Mesenchymal stem cell (in vitro differentiated cells and primary cell): ENCODE results near the gene RNGTT.

ENCODE experiments used
- DNase-seq: peaks from one replicate; pipeline ENCODE4 v3.0.0-alpha.2; 2013
- H2AFZ ChIP-seq: one replicate; pipeline ENCODE4 v1.6.1; 2013; ENCODE audit warnings: low read depth, mild to moderate bottlenecking, control low read depth, inconsistent platforms, low read length, moderate library complexity
- H2AK5ac ChIP-seq: 2 replicates; pipeline ENCODE4 v1.6.1; 2013; ENCODE audit warnings: low read length, moderate library complexity, mild to moderate bottlenecking, inconsistent platforms; ENCODE audit not compliant: severe bottlenecking
- H2BK120ac ChIP-seq: one replicate; pipeline ENCODE4 v1.6.1; 2013; ENCODE audit warnings: low read depth, mild to moderate bottlenecking, inconsistent platforms, low read length, moderate library complexity
- H2BK12ac ChIP-seq, 2 experiments: one replicate each; pipeline ENCODE4 v1.6.1; 2013; ENCODE audit warnings: inconsistent platforms in 2 of 2, low read length in 2 of 2, mild to moderate bottlenecking in 2 of 2, moderate library complexity in 2 of 2, control low read depth in 1 of 2
- H2BK15ac ChIP-seq: one replicate; pipeline ENCODE4 v1.6.1; 2013; ENCODE audit warnings: mild to moderate bottlenecking, low read depth, inconsistent platforms; ENCODE audit not compliant: poor library complexity, severe bottlenecking
- H2BK5ac ChIP-seq: 2 replicates; pipeline ENCODE4 v1.6.1; 2013; ENCODE audit warnings: low read depth, mild to moderate bottlenecking, low read length, control low read depth, inconsistent platforms; ENCODE audit not compliant: poor library complexity, severe bottlenecking
- H3K14ac ChIP-seq, 2 experiments: one replicate each; pipeline ENCODE4 v1.6.1; 2013; ENCODE audit warnings: inconsistent platforms in 2 of 2, low read length in 2 of 2, control low read depth in 1 of 2, mild to moderate bottlenecking in 1 of 2, moderate library complexity in 1 of 2
- H3K18ac ChIP-seq, 2 experiments: one replicate each; pipeline ENCODE4 v1.6.1; 2013; ENCODE audit warnings: inconsistent platforms in 2 of 2, low read length in 2 of 2, control low read depth in 1 of 2, low read depth in 1 of 2, mild to moderate bottlenecking in 1 of 2
- H3K23ac ChIP-seq, 2 experiments: one replicate each; pipeline ENCODE4 v1.6.1; 2013; ENCODE audit warnings: inconsistent platforms in 2 of 2, low read length in 2 of 2, mild to moderate bottlenecking in 2 of 2, moderate library complexity in 2 of 2, control low read depth in 1 of 2
- H3K27ac ChIP-seq: 2 replicates; pipeline ENCODE4 v1.5.1; 2013; ENCODE audit warnings: mild to moderate bottlenecking, moderate library complexity, low read length, control low read depth, inconsistent platforms; ENCODE audit not compliant: poor library complexity, severe bottlenecking
- H3K27me3 ChIP-seq, 2 experiments: 2 replicates each; pipeline versions ENCODE4 v1.6.1 to v1.7.0; 2013; ENCODE audit warnings: low read length in 2 of 2, mild to moderate bottlenecking in 2 of 2, moderate library complexity in 2 of 2, control low read depth in 1 of 2, inconsistent platforms in 1 of 2; ENCODE audit not compliant: control insufficient read depth in 1 of 2, insufficient read depth in 1 of 2
- H3K36me3 ChIP-seq, 2 experiments: 2 replicates each; pipeline versions ENCODE4 v1.6.1 to v1.7.0; 2013; ENCODE audit warnings: low read length in 2 of 2, control low read depth in 1 of 2, inconsistent platforms in 1 of 2, low read depth in 1 of 2, mild to moderate bottlenecking in 1 of 2; ENCODE audit not compliant: insufficient read depth in 2 of 2, control insufficient read depth in 1 of 2
- H3K4ac ChIP-seq, 2 experiments: one replicate each; pipeline ENCODE4 v1.6.1; 2013; ENCODE audit warnings: inconsistent platforms in 2 of 2, low read length in 2 of 2, mild to moderate bottlenecking in 2 of 2, moderate library complexity in 2 of 2, control low read depth in 1 of 2, low read depth in 1 of 2
- H3K4me1 ChIP-seq: 2 replicates; pipeline ENCODE4 v1.6.1; 2013; ENCODE audit warnings: low read depth, low read length, control low read depth; ENCODE audit not compliant: control insufficient read depth, insufficient read depth
- H3K4me2 ChIP-seq: 2 replicates; pipeline ENCODE4 v1.6.1; 2013; ENCODE audit warnings: low read length, mild to moderate bottlenecking, inconsistent platforms; ENCODE audit not compliant: poor library complexity, severe bottlenecking
- H3K4me3 ChIP-seq, 2 experiments: 2 replicates each; pipeline versions ENCODE4 v1.5.1 to v1.7.0; 2013; ENCODE audit warnings: low read length in 2 of 2, mild to moderate bottlenecking in 2 of 2, control low read depth in 1 of 2, low read depth in 1 of 2; ENCODE audit not compliant: insufficient read depth in 1 of 2
- H3K79me1 ChIP-seq: replicated peaks from 2 replicates; pipeline ENCODE4 v1.6.1; 2013; ENCODE audit warnings: mild to moderate bottlenecking, control low read depth, low read length, inconsistent platforms; ENCODE audit not compliant: poor library complexity, severe bottlenecking
- H3K9ac ChIP-seq: 2 replicates; pipeline ENCODE4 v1.7.0; 2013; ENCODE audit warnings: mild to moderate bottlenecking, low read length, moderate library complexity
- H3K9me3 ChIP-seq: 2 replicates; pipeline ENCODE4 v1.7.0; 2013; ENCODE audit warnings: mild to moderate bottlenecking, low read length; ENCODE audit not compliant: control insufficient read depth
- H4K8ac ChIP-seq: one replicate; pipeline ENCODE4 v1.6.1; 2013; ENCODE audit warnings: inconsistent platforms, mild to moderate bottlenecking, low read length, moderate library complexity
- H4K91ac ChIP-seq: one replicate; pipeline ENCODE4 v1.6.1; 2013; ENCODE audit warnings: mild to moderate bottlenecking, low read length, inconsistent platforms
- WGBS: methylation state at CpG from one replicate; pipeline ENCODE4 v1.1.7; 2013; ENCODE audit warnings: mixed read lengths; 5-methylcytosine and 5-hydroxymethylcytosine counted together

Gene RNGTT

GRCh38 chr6:88586371-88587149 lies 376.9 kb downstream of the RNGTT start:
- no peak overlapping the region for H3K4ac ChIP-seq
- H4K8ac ChIP-seq, result no peak overlapping the region
- no peak for DNase-seq
- H3K9me3 ChIP-seq, result peaks cover 6% of the 10 kb centered on the region
- H2AFZ ChIP-seq, result no peak overlapping the region
- no peak overlapping the region for H3K14ac ChIP-seq
- H3K27me3 ChIP-seq, result peaks cover 24 to 40% of the 10 kb centered on the region in 2 experiments
- H3K9ac ChIP-seq, result no peak overlapping the region
- H2BK5ac ChIP-seq, result no peak overlapping the region
- H3K23ac ChIP-seq, result no peak overlapping the region
- 89% methylated on average over 23 of the region's 23 CpGs for WGBS
- no peak overlapping the region for H3K4me2 ChIP-seq
- no peak overlapping the region for H2BK15ac ChIP-seq
- no peaks in the 10 kb centered on the region for H3K36me3 ChIP-seq
- H4K91ac ChIP-seq, result no peak overlapping the region
- no peak overlapping the region for H2BK12ac ChIP-seq
- H3K18ac ChIP-seq, result no peak overlapping the region
- H3K4me1 ChIP-seq, result no peaks in the 10 kb centered on the region
- H3K79me1 ChIP-seq, result no peaks in the 10 kb centered on the region
- no peak overlapping the region for H2BK120ac ChIP-seq
- no peak overlapping the region for H3K27ac ChIP-seq
- H2AK5ac ChIP-seq, result no peak overlapping the region
- H3K4me3 ChIP-seq, result peak overlapping the region in 1 of 2 experiments; percentile 24

GRCh38 chr6:88585276-88585692 lies 378.1 kb downstream of the RNGTT start:
- H3K23ac ChIP-seq, result no peak overlapping the region
- H2BK120ac ChIP-seq, result no peak overlapping the region
- no peak overlapping the region for H2BK5ac ChIP-seq
- H2BK12ac ChIP-seq, result no peak overlapping the region
- no peak overlapping the region for H3K9ac ChIP-seq
- H3K27ac ChIP-seq, result no peak overlapping the region
- H4K91ac ChIP-seq, result no peak overlapping the region
- peaks cover 24 to 40% of the 10 kb centered on the region in 2 experiments for H3K27me3 ChIP-seq
- DNase-seq, result no peak
- H3K4me1 ChIP-seq, result no peaks in the 10 kb centered on the region
- peaks cover 6% of the 10 kb centered on the region for H3K9me3 ChIP-seq
- WGBS, result 73% methylated on average over 9 of the region's 9 CpGs
- no peak overlapping the region for H2BK15ac ChIP-seq
- H3K4ac ChIP-seq, result no peak overlapping the region
- H2AFZ ChIP-seq, result no peak overlapping the region
- H3K36me3 ChIP-seq, result no peaks in the 10 kb centered on the region
- H3K18ac ChIP-seq, result no peak overlapping the region
- no peak overlapping the region for H3K4me2 ChIP-seq
- no peaks in the 10 kb centered on the region for H3K79me1 ChIP-seq
- no peak overlapping the region for H3K4me3 ChIP-seq
- H2AK5ac ChIP-seq, result no peak overlapping the region
- H4K8ac ChIP-seq, result no peak overlapping the region
- no peak overlapping the region for H3K14ac ChIP-seq

GRCh38 chr6:88584581-88585275 lies 378.7 kb downstream of the RNGTT start:
- H3K4me3 ChIP-seq, result no peak overlapping the region
- no peak overlapping the region for H3K14ac ChIP-seq
- H3K4ac ChIP-seq, result no peak overlapping the region
- no peaks in the 10 kb centered on the region for H3K36me3 ChIP-seq
- WGBS, result 81% methylated on average over 10 of the region's 10 CpGs
- no peak for DNase-seq
- no peak overlapping the region for H4K91ac ChIP-seq
- H2AFZ ChIP-seq, result no peak overlapping the region
- H2BK5ac ChIP-seq, result no peak overlapping the region
- no peak overlapping the region for H3K9ac ChIP-seq
- H2BK12ac ChIP-seq, result no peak overlapping the region
- no peak overlapping the region for H2AK5ac ChIP-seq
- no peak overlapping the region for H2BK15ac ChIP-seq
- peaks cover 24 to 40% of the 10 kb centered on the region in 2 experiments for H3K27me3 ChIP-seq
- peaks cover 6% of the 10 kb centered on the region for H3K9me3 ChIP-seq
- no peak overlapping the region for H3K27ac ChIP-seq
- no peaks in the 10 kb centered on the region for H3K79me1 ChIP-seq
- H3K4me1 ChIP-seq, result no peaks in the 10 kb centered on the region
- H2BK120ac ChIP-seq, result no peak overlapping the region
- no peak overlapping the region for H3K23ac ChIP-seq
- no peak overlapping the region for H3K4me2 ChIP-seq
- no peak overlapping the region for H3K18ac ChIP-seq
- no peak overlapping the region for H4K8ac ChIP-seq

GRCh38 chr6:88577461-88577860 lies 386.0 kb downstream of the RNGTT start:
- Histone ChIP-seq H2BK120ac (no peak overlapping the region), H2AK5ac (no peak overlapping the region), H3K4me2 (no peak overlapping the region), H3K14ac (no peak overlapping the region), H4K8ac (no peak overlapping the region), H2BK5ac (no peak overlapping the region), H2BK15ac (no peak overlapping the region), H3K18ac (no peak overlapping the region), H3K4me3 (no peak overlapping the region), H2AFZ (no peak overlapping the region), H3K23ac (no peak overlapping the region), H3K9ac (no peak overlapping the region), H3K4ac (no peak overlapping the region), H3K27me3 (no peaks in the 10 kb centered on the region), H4K91ac (no peak overlapping the region), H3K9me3 (no peaks in the 10 kb centered on the region), H3K27ac (no peak overlapping the region), H3K4me1 (no peaks in the 10 kb centered on the region), H2BK12ac (no peak overlapping the region), H3K36me3 (no peaks in the 10 kb centered on the region), H3K79me1 (no peaks in the 10 kb centered on the region)
- no peak for DNase-seq
- 94% methylated on average over 2 of the region's 2 CpGs for WGBS
